ENCODE results near the gene GSTM3. TPM values are rescaled to one million over a fixed set of nuclear protein-coding genes. Genes with fewer than 3 reads are reported as not detected.
A peak's percentile ranks its signal among the peaks of the same experiment; 100 is the strongest.

Gene GSTM3
- total and polyA plus RNA-seq, 2 experiments from 2014 or later = 3.1 to 4.1 TPM

DNA sequence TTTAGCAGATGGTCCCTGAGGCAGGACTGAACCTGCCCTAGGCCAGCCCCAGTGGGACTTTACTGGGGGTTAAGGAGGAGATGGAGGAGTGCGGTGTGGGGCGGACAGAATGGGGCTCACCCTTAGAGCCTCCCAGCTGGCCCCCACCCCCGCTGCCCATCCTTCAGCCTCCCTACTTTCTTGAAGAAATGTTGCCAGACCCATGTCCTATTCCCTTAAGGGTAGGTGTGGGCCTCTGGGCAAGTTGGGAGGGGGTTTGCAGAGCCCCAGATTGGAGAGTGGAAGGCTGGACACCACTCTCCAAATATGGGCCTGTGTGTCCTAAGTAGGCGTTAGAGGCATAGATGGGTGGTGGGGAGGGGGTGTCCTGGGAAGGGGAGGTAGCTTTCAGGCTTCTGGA lies 42.1 kb upstream of the GSTM3 start:
- ATAC-seq (no peak; the same call in 2 of the 3 replicates), DNase-seq (ENCODE audit: low spot score) (no peak)
- Histone ChIP-seq H3K4me3 (no peak overlapping the region), H3F3A (replicated peaks; ENCODE audit: low read depth) (no peaks in the 10 kb centered on the region), H3K9me2 (ENCODE audit: insufficient read depth) (no peaks in the 10 kb centered on the region), H3K4me1 (ENCODE audit: insufficient read depth) (peaks cover 10% of the 10 kb centered on the region), H3K27me3 (ENCODE audit: insufficient read depth) (no peaks in the 10 kb centered on the region), H3K36me3 (ENCODE audit: insufficient read depth) (0 out of 2 replicates have a peak, but pooled peaks cover 7% of the 10 kb centered on the region), H2AFZ (no peak overlapping the region), H4K20me1 (replicated peaks; ENCODE audit: insufficient read depth) (no peaks in the 10 kb centered on the region), H3K27ac (ENCODE audit: low read depth) (no peak overlapping the region), H3K4me2 (peak overlapping the region; percentile 43; the same call in 1 of the 2 replicates), H3K79me2 (replicated peaks; ENCODE audit: insufficient read depth) (no peaks in the 10 kb centered on the region)
- Mint-ChIP-seq H3K36me3 (ENCODE audit: low read depth) (peaks cover 8% of the 10 kb centered on the region; the same call in 2 of the 3 replicates), H3K9me3 (peaks cover 18% of the 10 kb centered on the region), H3K27ac (no peak overlapping the region), H3K4me1 (peaks cover 13% of the 10 kb centered on the region; the same call in 2 of the 3 replicates), H3K27me3 (ENCODE audit: insufficient read depth, low read depth, poor library complexity) (peaks cover 13% of the 10 kb centered on the region), H3K4me3 (no peak overlapping the region)
- no peak for TF ChIP-seq CREB1 (CRISPR knock-in tag; IDR thresholded peaks at IDR 0.05; ENCODE audit: low read depth)
- TF ChIP-seq POLR2AphosphoS5 (IDR thresholded peaks at IDR 0.05; ENCODE audit: low read depth) = no peak
- TF ChIP-seq NANOG (IDR thresholded peaks at IDR 0.05; ENCODE audit: borderline replicate concordance) = no peak
- no peak for TF ChIP-seq JUNB (IDR thresholded peaks at IDR 0.05; ENCODE audit: unreplicated experiment)
- no peak for TF ChIP-seq STAT1 (IDR thresholded peaks at IDR 0.05; ENCODE audit: unreplicated experiment)
- TF ChIP-seq, protein P1, sequence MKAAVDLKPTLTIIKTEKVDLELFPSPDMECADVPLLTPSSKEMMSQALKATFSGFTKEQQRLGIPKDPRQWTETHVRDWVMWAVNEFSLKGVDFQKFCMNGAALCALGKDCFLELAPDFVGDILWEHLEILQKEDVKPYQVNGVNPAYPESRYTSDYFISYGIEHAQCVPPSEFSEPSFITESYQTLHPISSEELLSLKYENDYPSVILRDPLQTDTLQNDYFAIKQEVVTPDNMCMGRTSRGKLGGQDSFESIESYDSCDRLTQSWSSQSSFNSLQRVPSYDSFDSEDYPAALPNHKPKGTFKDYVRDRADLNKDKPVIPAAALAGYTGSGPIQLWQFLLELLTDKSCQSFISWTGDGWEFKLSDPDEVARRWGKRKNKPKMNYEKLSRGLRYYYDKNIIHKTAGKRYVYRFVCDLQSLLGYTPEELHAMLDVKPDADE (IDR thresholded peaks at IDR 0.05) = no peak
- TF ChIP-seq, protein P2, sequence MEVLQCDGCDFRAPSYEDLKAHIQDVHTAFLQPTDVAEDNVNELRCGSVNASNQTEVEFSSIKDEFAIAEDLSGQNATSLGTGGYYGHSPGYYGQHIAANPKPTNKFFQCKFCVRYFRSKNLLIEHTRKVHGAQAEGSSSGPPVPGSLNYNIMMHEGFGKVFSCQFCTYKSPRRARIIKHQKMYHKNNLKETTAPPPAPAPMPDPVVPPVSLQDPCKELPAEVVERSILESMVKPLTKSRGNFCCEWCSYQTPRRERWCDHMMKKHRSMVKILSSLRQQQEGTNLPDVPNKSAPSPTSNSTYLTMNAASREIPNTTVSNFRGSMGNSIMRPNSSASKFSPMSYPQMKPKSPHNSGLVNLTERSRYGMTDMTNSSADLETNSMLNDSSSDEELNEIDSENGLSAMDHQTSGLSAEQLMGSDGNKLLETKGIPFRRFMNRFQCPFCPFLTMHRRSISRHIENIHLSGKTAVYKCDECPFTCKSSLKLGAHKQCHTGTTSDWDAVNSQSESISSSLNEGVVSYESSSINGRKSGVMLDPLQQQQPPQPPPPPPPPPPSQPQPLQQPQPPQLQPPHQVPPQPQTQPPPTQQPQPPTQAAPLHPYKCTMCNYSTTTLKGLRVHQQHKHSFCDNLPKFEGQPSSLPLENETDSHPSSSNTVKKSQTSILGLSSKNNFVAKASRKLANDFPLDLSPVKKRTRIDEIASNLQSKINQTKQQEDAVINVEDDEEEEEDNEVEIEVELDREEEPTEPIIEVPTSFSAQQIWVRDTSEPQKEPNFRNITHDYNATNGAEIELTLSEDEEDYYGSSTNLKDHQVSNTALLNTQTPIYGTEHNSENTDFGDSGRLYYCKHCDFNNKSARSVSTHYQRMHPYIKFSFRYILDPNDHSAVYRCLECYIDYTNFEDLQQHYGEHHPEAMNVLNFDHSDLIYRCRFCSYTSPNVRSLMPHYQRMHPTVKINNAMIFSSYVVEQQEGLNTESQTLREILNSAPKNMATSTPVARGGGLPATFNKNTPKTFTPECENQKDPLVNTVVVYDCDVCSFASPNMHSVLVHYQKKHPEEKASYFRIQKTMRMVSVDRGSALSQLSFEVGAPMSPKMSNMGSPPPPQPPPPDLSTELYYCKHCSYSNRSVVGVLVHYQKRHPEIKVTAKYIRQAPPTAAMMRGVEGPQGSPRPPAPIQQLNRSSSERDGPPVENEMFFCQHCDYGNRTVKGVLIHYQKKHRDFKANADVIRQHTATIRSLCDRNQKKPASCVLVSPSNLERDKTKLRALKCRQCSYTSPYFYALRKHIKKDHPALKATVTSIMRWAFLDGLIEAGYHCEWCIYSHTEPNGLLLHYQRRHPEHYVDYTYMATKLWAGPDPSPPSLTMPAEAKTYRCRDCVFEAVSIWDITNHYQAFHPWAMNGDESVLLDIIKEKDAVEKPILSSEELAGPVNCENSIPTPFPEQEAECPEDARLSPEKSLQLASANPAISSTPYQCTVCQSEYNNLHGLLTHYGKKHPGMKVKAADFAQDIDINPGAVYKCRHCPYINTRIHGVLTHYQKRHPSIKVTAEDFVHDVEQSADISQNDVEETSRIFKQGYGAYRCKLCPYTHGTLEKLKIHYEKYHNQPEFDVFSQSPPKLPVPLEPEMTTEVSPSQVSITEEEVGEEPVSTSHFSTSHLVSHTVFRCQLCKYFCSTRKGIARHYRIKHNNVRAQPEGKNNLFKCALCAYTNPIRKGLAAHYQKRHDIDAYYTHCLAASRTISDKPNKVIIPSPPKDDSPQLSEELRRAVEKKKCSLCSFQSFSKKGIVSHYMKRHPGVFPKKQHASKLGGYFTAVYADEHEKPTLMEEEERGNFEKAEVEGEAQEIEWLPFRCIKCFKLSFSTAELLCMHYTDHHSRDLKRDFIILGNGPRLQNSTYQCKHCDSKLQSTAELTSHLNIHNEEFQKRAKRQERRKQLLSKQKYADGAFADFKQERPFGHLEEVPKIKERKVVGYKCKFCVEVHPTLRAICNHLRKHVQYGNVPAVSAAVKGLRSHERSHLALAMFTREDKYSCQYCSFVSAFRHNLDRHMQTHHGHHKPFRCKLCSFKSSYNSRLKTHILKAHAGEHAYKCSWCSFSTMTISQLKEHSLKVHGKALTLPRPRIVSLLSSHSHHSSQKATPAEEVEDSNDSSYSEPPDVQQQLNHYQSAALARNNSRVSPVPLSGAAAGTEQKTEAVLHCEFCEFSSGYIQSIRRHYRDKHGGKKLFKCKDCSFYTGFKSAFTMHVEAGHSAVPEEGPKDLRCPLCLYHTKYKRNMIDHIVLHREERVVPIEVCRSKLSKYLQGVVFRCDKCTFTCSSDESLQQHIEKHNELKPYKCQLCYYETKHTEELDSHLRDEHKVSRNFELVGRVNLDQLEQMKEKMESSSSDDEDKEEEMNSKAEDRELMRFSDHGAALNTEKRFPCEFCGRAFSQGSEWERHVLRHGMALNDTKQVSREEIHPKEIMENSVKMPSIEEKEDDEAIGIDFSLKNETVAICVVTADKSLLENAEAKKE (CRISPR knock-in tag; IDR thresholded peaks at IDR 0.05) = no peak
- no peak for TF ChIP-seq EZH2 (IDR thresholded peaks at IDR 0.05; ENCODE audit: low read depth, unreplicated experiment)
- TF ChIP-seq EZH2phosphoT487 (IDR thresholded peaks at IDR 0.05; ENCODE audit: unreplicated experiment) = no peak
- TF ChIP-seq ZNF331 (CRISPR knock-in tag; IDR thresholded peaks at IDR 0.05; ENCODE audit: low read depth) = no peak
- TF ChIP-seq ZNF114 (CRISPR knock-in tag; IDR thresholded peaks at IDR 0.05) = no peak
- TF ChIP-seq, protein P3, sequence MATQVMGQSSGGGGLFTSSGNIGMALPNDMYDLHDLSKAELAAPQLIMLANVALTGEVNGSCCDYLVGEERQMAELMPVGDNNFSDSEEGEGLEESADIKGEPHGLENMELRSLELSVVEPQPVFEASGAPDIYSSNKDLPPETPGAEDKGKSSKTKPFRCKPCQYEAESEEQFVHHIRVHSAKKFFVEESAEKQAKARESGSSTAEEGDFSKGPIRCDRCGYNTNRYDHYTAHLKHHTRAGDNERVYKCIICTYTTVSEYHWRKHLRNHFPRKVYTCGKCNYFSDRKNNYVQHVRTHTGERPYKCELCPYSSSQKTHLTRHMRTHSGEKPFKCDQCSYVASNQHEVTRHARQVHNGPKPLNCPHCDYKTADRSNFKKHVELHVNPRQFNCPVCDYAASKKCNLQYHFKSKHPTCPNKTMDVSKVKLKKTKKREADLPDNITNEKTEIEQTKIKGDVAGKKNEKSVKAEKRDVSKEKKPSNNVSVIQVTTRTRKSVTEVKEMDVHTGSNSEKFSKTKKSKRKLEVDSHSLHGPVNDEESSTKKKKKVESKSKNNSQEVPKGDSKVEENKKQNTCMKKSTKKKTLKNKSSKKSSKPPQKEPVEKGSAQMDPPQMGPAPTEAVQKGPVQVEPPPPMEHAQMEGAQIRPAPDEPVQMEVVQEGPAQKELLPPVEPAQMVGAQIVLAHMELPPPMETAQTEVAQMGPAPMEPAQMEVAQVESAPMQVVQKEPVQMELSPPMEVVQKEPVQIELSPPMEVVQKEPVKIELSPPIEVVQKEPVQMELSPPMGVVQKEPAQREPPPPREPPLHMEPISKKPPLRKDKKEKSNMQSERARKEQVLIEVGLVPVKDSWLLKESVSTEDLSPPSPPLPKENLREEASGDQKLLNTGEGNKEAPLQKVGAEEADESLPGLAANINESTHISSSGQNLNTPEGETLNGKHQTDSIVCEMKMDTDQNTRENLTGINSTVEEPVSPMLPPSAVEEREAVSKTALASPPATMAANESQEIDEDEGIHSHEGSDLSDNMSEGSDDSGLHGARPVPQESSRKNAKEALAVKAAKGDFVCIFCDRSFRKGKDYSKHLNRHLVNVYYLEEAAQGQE (IDR thresholded peaks at IDR 0.05; ENCODE audit: unreplicated experiment) = no peak
- TF ChIP-seq, protein P4, sequence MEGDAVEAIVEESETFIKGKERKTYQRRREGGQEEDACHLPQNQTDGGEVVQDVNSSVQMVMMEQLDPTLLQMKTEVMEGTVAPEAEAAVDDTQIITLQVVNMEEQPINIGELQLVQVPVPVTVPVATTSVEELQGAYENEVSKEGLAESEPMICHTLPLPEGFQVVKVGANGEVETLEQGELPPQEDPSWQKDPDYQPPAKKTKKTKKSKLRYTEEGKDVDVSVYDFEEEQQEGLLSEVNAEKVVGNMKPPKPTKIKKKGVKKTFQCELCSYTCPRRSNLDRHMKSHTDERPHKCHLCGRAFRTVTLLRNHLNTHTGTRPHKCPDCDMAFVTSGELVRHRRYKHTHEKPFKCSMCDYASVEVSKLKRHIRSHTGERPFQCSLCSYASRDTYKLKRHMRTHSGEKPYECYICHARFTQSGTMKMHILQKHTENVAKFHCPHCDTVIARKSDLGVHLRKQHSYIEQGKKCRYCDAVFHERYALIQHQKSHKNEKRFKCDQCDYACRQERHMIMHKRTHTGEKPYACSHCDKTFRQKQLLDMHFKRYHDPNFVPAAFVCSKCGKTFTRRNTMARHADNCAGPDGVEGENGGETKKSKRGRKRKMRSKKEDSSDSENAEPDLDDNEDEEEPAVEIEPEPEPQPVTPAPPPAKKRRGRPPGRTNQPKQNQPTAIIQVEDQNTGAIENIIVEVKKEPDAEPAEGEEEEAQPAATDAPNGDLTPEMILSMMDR (conservative IDR thresholded peaks at IDR 0.05; ENCODE audit: low read depth in 2 of 2) = no peak

All from GM23338 (cell line).